ENCODE results near the gene EPHB2. TPM values are rescaled to one million over a fixed set of nuclear protein-coding genes. Genes with fewer than 3 reads are reported as not detected.
"Not testable (repeated sequence)": the region's sequence is repeated elsewhere in the genome, so short reads cannot be mapped to it uniquely, and the experiment has no call there.

Gene EPHB2
- total and polyA plus RNA-seq, 2 of the 4 experiments (the other 2 are of a cell fraction): 52.3 to 58.8 TPM

GRCh38 chr1:22705586-22705985 is 5.1 kb upstream of the EPHB2 start:
- Histone ChIP-seq H2BK15ac (ENCODE audit: low read depth, low read length) (no peak overlapping the region), H4K20me1 (ENCODE audit: insufficient read depth, low read length) (no peaks in the 10 kb centered on the region), H2BK5ac (ENCODE audit: low read depth, low read length, poor library complexity, severe bottlenecking) (no peak overlapping the region), H3K9me3 (ENCODE audit: control insufficient read depth, insufficient read depth, low read length) (no peaks in the 10 kb centered on the region), H3K9ac (ENCODE audit: low read depth, low read length) (no peak overlapping the region), H2AK5ac (ENCODE audit: low read depth, low read length) (no peak overlapping the region), H3K36me3 (ENCODE audit: control insufficient read depth, insufficient read depth, low read length) (no peaks in the 10 kb centered on the region), H4K91ac (ENCODE audit: insufficient read depth, low read depth, low read length) (no peak overlapping the region), H3K4ac (ENCODE audit: low read depth, low read length) (no peak overlapping the region), H2BK120ac (ENCODE audit: low read depth, low read length) (no peak overlapping the region), H3K56ac (ENCODE audit: extremely low read depth, insufficient read depth, low read length) (no peak overlapping the region), H4K5ac (ENCODE audit: low read depth, low read length) (no peak overlapping the region), H3K4me3 (ENCODE audit: insufficient read depth, low read depth, low read length) (no peak overlapping the region), H3K27me3 (ENCODE audit: control insufficient read depth, insufficient read depth, low read length) (peaks cover 2% of the 10 kb centered on the region; the same call in 1 of the 2 replicates), H3K14ac (replicated peaks; ENCODE audit: low read depth, low read length) (no peak overlapping the region), H2AFZ (replicated peaks; ENCODE audit: low read length, poor library complexity) (no peak overlapping the region), H2BK20ac (ENCODE audit: low read depth, low read length) (no peak overlapping the region), H3K23ac (ENCODE audit: low read depth, low read length) (no peak overlapping the region), H3K4me2 (ENCODE audit: low read depth, low read length) (no peak overlapping the region), H3K27ac (ENCODE audit: insufficient read depth, low read length) (no peak overlapping the region), H3K18ac (ENCODE audit: low read depth, low read length) (no peak overlapping the region), H3K79me1 (ENCODE audit: low read depth in 1 of 2, low read length in 2 of 2) (no peaks in the 10 kb centered on the region; a peak in 1 of 4 replicates), H2AK9ac (replicated peaks; ENCODE audit: low read depth, low read length, poor library complexity) (no peak overlapping the region), H3K9me1 (ENCODE audit: insufficient read depth, low read length) (no peaks in the 10 kb centered on the region), H4K8ac (ENCODE audit: low read depth in 2 of 2, low read length in 2 of 2) (no peak overlapping the region), H3K4me1 (ENCODE audit: control insufficient read depth, insufficient read depth, low read length) (peaks cover 5% of the 10 kb centered on the region)
- in situ Hi-C loops (cut with MboI; ENCODE audit: low sequenced_read_pairs) (loop anchor here (10.0 kb wide), 1 partner anchor 179 kb away; no protein-coding TSS in a partner anchor), intact Hi-C loops (cut with micrococcal nuclease) (loop anchor here (2.0 kb wide), 3 partner anchors 31 to 103 kb away; no protein-coding TSS in a partner anchor), dilution Hi-C loops (cut with HindIII; ENCODE audit: low sequenced_read_pairs, unreplicated experiment) (no loop called here)
- ChIA-PET POLR2A (ENCODE audit: unreplicated experiment) (no interaction called here), CTCF (interaction anchor here (1.2 to 4.1 kb wide), 5 partner anchors 69 to 186 kb away, joined by 3 to 31 read pairs (median 3); no protein-coding TSS in a partner anchor)
- DNase-seq: no peak
- no peak for ATAC-seq (ENCODE audit: low read depth)
- BruUV-seq (replicated peaks): no TSS peak
- no peak for TF ChIP-seq CHD1 (IDR thresholded peaks at IDR 0.05; ENCODE audit: low read depth, low read length)

GRCh38 chr1:22706100-22706499 is 4.5 kb upstream of the EPHB2 start:
- H3K79me1 ChIP-seq (ENCODE audit: low read depth in 1 of 2, low read length in 2 of 2); H4K20me1 ChIP-seq (ENCODE audit: insufficient read depth, low read length); H2AK5ac ChIP-seq (ENCODE audit: low read depth, low read length); H3K36me3 ChIP-seq (ENCODE audit: control insufficient read depth, insufficient read depth, low read length); H3K9ac ChIP-seq (ENCODE audit: low read depth, low read length); H2AK9ac ChIP-seq (replicated peaks; ENCODE audit: low read depth, low read length, poor library complexity); BruUV-seq (replicated peaks); H3K9me3 ChIP-seq (ENCODE audit: control insufficient read depth, insufficient read depth, low read length); H2BK20ac ChIP-seq (ENCODE audit: low read depth, low read length); POLR2A ChIA-PET (ENCODE audit: unreplicated experiment); CTCF ChIA-PET; H3K27me3 ChIP-seq (ENCODE audit: control insufficient read depth, insufficient read depth, low read length); H3K14ac ChIP-seq (replicated peaks; ENCODE audit: low read depth, low read length); H2BK15ac ChIP-seq (ENCODE audit: low read depth, low read length); DNase-seq; H3K56ac ChIP-seq (ENCODE audit: extremely low read depth, insufficient read depth, low read length); H3K4me1 ChIP-seq (ENCODE audit: control insufficient read depth, insufficient read depth, low read length); H4K5ac ChIP-seq (ENCODE audit: low read depth, low read length); H3K9me1 ChIP-seq (ENCODE audit: insufficient read depth, low read length); dilution Hi-C loops (cut with HindIII; ENCODE audit: low sequenced_read_pairs, unreplicated experiment); H3K18ac ChIP-seq (ENCODE audit: low read depth, low read length); ATAC-seq (ENCODE audit: low read depth); H3K4ac ChIP-seq (ENCODE audit: low read depth, low read length); H2AFZ ChIP-seq (replicated peaks; ENCODE audit: low read length, poor library complexity); H2BK120ac ChIP-seq (ENCODE audit: low read depth, low read length); intact Hi-C loops (cut with micrococcal nuclease); H4K91ac ChIP-seq (ENCODE audit: insufficient read depth, low read depth, low read length); H3K4me2 ChIP-seq (ENCODE audit: low read depth, low read length); H3K4me3 ChIP-seq (ENCODE audit: insufficient read depth, low read depth, low read length); H3K23ac ChIP-seq (ENCODE audit: low read depth, low read length); H2BK5ac ChIP-seq (ENCODE audit: low read depth, low read length, poor library complexity, severe bottlenecking); H4K8ac ChIP-seq (ENCODE audit: low read depth in 2 of 2, low read length in 2 of 2); H3K27ac ChIP-seq (ENCODE audit: insufficient read depth, low read length): not testable (repeated sequence)
- in situ Hi-C loops (cut with MboI; ENCODE audit: low sequenced_read_pairs): loop anchor here (10.0 kb wide), 1 partner anchor 179 kb away; no protein-coding TSS in a partner anchor
- WGBS, 2 experiments (ENCODE audit: extremely low coverage in 2 of 2, insufficient read length in 1 of 2): no CpG with 5 or more reads among the region's 4 CpGs

All from IMR-90 (cell line).